Measurements from ENCODE around the gene SOHLH1. TPM values are rescaled to one million over a fixed set of nuclear protein-coding genes. Genes with fewer than 3 reads are reported as not detected.

SOHLH1 gene
- total RNA-seq, 1 donor from 2014 or later, result not detected

DNA sequence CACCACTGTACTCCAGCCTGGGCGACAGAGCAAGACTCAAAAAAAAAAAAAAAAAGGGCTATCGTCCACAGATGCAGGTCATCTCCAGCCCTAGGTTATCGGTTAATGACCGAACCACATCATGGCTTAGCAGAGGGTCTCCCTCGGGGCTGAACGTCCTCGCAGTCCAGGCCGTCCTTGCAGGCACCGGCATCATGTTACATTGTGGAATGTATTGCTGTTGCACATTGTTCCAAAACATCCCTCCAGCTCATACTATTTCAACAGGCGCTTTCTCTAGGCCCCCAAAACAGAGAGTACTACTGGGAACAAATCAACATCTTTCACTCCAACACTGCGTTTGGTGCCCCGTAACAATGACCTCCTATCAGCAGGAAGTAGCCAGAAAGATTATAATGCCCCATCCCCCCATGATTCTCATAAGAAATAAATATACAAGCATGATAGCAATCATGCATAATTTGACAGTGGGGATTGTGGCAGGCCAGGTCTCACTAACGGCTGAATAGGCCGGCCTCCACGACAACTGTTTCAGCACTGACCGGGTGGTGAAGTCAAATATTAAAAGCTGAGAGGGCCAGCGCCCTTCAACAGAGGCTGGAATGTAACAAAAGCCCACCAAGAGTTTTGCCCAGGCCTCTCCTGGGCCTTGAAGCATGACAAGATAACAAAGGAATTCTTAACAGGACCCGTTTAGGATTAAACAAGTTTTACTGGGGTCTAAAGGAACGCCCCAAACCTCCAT, 37.3 kb downstream of the SOHLH1 start:
- peak; percentile 18 for DNase-seq (ENCODE audit: low spot score)

DNA sequence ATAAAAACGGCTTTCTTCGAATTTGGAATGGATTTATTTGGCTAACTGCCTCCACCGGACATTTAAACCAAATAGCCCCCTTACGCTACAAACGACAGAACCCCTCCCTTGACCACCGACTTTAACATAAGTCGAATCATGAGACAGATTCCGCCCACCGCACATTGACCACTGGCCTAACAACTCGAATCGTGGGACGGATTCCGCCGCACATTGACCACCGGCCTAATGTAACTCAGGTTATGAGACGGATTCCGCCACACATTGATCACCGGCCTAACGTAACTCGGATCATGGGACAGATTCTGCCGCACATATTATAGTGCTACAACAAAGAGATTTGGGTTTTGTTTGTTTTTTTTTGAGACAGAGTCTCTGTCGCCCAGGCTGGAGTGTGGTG, 38.9 kb downstream of the SOHLH1 start:
- DNase-seq (ENCODE audit: low spot score), result no peak

- DNase-seq (ENCODE audit: low spot score), result no peak
Measured at GRCh38 chr9:135659252-135659651, 40.0 kb downstream of the SOHLH1 start.

DNA sequence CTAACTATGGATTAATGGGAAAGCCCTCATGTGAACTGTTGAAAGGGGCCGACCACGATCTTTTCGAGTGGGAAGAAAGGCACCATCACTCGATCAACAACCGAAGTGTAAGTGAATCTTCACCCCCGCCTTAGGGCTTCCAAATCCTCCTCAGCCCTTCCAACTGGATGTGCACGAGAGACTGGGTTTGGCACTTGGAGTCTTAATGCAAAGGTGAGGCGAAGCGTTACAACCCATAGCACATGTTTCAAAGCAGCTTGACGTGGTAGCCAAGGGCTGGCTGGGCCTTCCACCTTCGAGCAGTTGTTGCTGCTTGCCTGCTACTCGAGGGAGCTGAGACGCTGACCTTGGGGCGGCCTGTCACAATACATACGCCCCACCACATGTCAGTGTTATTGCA, 41.9 kb downstream of the SOHLH1 start:
- no peak for DNase-seq (ENCODE audit: low spot score)

- no peak for DNase-seq (ENCODE audit: low spot score)
Measured at GRCh38 chr9:135655317-135655716, 44.0 kb downstream of the SOHLH1 start.

GRCh38 chr9:135650408-135650807, 48.9 kb downstream of the SOHLH1 start:
- no peak for DNase-seq (ENCODE audit: low spot score)

GRCh38 chr9:135649508-135649907, 49.8 kb downstream of the SOHLH1 start:
- no peak for DNase-seq (ENCODE audit: low spot score)

DNA sequence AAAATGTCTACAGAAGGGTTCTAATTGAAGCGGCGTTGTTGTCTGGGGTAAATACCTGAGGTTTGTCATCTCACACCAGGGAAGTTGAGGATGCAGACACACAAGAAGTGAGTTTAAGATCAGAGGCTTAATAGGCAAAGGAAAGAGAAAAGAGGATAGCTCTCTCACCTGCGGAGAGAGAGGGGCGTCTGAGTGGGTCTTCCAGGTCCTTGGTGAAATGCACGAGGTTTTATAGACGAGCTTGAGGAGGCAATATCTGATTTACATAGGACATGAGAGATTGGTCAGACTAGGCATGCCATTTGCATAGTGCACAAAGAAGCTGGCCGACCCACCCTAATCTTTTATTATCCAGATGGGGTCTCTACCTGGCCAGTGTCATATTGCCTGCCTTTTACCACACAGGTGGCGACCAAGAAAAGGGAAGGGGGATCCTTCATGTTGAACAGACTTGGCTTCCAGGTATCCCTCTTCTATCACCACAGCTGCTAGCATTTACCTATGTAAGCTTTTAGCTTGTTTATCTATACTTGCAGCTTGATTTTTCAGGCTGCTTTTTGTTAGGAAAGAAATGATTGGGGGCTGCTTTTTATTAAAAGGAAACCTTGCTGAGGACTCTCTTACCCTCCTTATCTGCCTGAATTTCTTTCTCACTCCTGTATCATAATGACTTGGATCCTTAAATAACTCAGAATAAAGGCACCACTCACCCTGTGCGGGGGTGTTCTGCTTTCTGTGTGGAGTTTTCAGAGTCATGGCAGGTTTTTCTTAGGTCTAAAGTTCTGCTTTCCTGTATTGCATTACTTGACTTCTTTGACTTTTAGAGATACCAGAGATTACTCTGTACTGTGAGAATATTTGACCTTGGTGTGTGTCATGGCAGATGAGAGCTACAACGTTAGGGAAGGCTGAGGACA, 50.5 kb downstream of the SOHLH1 start:
- DNase-seq (ENCODE audit: low spot score), result no peak

DNA sequence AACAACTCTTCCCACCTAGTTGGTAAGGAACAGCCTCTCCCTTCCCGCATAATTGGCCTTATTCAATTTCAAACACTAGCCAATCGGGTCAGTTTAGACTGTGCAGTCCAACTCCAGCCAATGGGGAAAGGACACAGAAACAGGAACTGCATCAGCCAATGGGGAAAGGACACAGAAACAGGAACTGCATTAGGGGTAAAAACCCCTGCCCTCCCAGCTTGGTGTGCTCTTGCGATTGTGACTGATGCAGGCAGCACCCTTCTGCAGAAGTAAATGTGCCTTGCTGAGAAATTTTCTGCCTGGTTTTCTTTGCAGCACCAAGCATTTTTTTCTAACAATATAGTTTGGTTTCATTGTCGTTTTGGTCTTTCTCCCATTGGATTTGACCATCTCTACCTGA, 51.4 kb downstream of the SOHLH1 start:
- no peak for DNase-seq (ENCODE audit: low spot score)

DNA sequence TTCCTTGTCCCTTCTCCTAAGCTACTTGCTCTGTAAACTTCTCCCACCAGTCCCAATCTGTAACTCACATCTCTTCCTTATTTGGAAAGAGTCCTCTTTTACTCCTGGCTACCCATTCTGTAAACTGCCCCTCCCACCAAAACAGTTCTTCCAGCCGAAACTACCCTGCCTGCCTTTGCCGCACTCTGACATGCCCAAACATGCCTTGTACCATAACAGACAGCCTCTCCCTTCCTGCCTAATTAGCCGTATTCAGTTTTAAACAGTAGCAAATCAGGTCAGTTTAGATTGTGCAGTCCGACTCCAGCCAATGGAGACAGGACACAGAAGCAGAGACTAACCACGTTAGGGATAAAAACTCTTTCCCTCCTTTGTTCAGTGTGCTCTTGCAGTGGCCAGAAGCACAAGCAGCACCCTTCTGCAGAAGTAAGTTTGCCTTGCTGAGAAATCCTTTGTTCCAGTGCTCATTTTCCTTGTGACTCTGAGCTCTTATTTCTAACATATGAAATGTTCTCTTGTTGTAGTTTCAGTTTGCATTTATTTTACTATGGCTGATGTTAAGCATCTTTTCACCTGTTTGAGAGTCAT, 54.6 kb downstream of the SOHLH1 start:
- no peak for DNase-seq (ENCODE audit: low spot score)

Other genes with a start within 250 kb of the SOHLH1 start
- 25.6 TPM for gene PPP1R26, start 219.7 kb downstream of the SOHLH1 start, total RNA-seq
- gene MRPS2, start 198.8 kb downstream of the SOHLH1 start, total RNA-seq, result 34.5 TPM
- gene LCN1, start 178.0 kb downstream of the SOHLH1 start, total RNA-seq, result not detected
- gene OBP2A, start 153.4 kb downstream of the SOHLH1 start, total RNA-seq, result not detected
- gene PAEP, start 137.7 kb downstream of the SOHLH1 start, total RNA-seq, result not detected
- gene GLT6D1, start 59.9 kb downstream of the SOHLH1 start, total RNA-seq, result not detected
- not detected for gene LCN9, start 36.2 kb downstream of the SOHLH1 start, total RNA-seq
- gene KCNT1, start 2.7 kb upstream of the SOHLH1 start, total RNA-seq, result 0.83 TPM
- 35.8 TPM for gene CAMSAP1, start 208.1 kb upstream of the SOHLH1 start, total RNA-seq